Measurements from ENCODE around the gene CNBP.

The CNBP gene

DNA sequence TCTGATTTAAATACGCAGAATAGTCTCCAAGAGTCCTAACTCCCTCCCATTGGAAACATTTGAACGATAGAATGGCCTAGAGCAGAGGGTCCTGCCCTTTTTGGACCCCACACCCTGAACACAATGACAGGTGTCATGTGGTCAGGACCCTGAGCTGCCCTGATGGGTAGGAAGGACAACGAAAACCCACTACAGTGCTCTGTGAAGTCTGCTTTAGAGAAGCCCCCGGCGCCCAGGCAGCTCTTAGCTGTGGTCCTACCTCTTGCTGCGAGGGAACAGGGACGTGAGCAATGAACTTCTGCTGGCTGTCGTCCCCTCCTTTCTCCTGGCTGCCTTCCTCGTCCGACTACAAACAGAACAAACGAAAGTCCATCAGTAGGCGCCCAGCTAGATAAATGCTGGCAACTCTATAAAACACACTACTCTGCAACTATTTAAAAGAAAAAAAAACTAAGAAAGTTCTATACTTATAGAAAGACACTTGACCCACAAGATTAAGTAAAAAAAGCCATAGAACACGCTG is 53.3 kb downstream of the CNBP start:
- DNase-seq: no peak

GRCh38 chr3:129128357-129129155 is 55.1 kb downstream of the CNBP start:
- DNase-seq: no peak

DNA sequence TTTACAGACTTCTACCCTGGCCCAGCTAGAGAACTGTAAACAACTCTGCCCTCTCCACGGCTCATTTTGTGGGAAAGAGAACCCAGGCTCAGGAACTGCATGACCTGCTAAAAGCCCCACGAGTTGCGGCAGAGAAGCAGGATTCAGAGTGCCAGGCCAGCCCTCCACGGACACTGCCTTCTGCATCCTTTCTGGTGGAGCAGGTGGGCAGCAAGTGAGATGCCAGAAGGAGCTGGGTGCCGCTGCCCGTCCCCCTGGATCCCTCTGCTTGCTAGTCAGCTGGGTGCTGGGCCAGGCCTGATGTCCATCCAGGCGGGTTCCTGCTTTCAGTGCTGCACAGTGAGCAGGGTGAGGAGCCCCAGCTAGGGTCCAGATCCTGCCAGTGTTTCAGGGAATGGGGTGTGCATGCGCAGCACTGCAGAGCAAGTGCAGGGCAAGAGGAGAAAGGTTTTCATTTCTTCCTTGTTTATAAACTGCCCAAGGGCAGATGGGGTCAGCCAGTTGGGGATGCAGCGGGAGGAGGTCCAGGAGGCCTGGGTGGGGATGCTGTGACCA is 56.9 kb downstream of the CNBP start:
- no peak for DNase-seq

GRCh38 chr3:129123314-129124060 is 60.2 kb downstream of the CNBP start:
- peak; percentile 27 for DNase-seq

GRCh38 chr3:129122412-129123011 is 61.2 kb downstream of the CNBP start:
- no peak for DNase-seq

GRCh38 chr3:129121792-129122411 is 61.8 kb downstream of the CNBP start, which contains the start of gene RAB43:
Gene RAB43, minus strand, starts transcription at chr3:129121804. Its CDS starts 315 bp downstream, at chr3:129121489.
- peak; percentile 84 for DNase-seq

DNA sequence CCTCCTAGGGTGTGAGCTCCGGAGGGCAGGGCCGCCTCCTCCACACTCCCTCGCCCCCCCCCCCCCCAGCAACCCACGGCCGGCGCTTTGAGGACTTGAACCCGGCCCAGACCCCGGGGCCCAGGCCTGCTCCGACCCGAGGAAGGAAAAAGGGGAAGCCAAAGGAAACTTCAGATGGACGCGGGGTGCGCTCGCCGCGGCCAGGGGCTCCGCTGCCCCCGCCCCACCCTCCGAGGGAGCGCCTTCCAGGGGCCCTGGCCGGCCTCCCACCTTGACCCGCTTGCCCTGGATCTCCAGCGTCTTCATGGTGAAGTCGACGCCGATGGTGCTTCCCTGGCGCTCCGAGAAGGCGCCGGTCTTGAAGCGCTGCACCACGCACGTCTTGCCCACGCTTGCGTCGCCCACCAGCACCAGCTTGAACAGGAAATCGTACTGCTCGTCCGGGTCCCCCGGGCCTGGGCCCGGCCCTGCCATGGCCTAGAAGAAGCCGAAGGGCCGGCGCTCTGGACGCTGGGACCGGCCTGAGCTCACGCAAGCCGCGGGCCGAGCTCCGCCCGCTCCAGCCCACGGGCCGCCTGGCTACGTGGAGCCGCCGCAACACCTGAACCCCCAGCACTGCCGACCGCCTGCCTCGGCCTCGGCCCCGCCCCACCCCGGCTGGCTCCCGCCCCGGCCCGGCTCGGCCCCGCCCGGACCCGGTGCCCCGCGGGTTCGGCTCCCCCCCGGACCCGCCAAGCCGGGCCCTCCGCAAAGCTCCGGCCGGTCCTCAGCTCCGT is 62.5 kb downstream of the CNBP start:
- DNase-seq: no peak

GRCh38 chr3:129120254-129121004 is 63.3 kb downstream of the CNBP start:
- peak; percentile 88 for DNase-seq

GRCh38 chr3:129119365-129120100 is 64.2 kb downstream of the CNBP start:
- DNase-seq: no peak

DNA sequence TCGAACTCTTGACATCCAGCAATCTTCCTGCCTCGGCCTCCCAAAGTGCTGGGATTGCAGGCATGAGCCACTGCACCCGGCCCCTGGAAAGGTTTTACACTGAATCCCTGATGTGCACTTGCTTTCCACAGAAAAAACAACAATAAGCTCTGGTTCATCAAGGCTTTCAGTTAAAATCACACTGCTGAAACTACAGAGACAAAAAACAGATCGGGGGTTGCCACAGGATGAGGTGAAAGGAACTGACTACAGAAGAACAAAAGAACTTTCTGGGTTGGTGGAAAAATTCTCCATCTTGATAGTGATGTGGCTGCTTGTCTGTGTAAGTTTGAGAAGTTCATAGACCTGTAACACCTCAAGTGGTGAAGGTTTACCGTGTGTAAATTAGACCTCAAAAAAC is 65.0 kb downstream of the CNBP start:
- no peak for DNase-seq
